HG02840 (cell line): ENCODE results near the gene DELE1.
"Not testable (repeated sequence)": the region's sequence is repeated elsewhere in the genome, so short reads cannot be mapped to it uniquely, and the experiment has no call there.

ENCODE experiments used
- ATAC-seq: cut with Tn5 transposase; IDR thresholded peaks from one replicate; pipeline ENCODE4 v1.9.1; 2021; ENCODE audit warnings: mild to moderate bottlenecking, moderate library complexity, moderate number of reproducible peaks; ENCODE audit not compliant: unreplicated experiment, low FRiP score

The DELE1 gene

DNA sequence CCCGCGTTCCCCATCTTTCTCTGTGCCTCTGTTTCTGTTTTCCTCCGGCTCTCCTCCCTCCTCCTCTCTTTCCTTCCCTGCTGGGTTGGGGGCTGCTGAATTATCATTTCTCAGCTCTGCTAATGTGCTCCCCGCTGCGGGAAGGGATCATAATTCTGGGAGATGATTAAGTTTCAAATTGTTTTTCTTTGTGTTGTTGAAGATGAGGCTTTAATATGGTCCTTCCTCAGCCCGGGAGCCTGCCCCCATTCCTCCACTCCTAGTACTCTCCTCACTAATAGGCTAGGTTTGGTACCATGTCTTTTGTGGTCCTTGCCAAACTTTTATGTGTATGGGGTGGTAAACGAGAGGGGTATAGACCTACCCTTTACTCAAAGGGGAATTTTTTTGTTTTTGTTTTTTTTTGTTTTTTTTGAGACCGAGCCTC, 39.8 kb upstream of the DELE1 start:
- ATAC-seq = no peak

DNA sequence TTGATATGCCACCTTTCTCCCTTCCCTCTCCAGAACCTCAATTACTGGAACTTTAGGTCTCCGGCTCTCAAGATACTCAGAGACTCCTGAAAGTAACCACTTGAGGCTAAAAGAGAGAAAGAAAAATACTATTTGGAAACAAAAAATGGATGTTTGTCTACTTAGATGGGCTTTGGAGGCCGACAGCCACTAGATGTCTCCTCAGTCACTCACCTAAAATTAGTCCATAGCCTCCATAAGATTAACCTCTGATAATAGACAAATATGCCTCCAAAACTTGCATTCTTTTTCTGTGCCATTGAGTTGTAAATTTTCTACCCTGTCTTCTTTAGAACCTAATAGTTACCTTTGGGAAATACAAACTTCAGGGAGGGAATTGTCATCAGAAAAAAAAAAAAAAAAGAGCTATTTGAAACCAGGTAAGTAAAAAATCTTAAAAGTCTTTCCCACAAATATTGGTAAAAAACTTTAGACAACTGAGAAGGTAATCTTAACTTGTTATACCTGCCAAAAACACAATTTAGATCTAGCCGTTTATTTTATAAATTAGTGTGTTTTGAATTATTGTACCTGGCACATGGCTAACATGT, 34.3 kb upstream of the DELE1 start:
- no peak for ATAC-seq

DNA sequence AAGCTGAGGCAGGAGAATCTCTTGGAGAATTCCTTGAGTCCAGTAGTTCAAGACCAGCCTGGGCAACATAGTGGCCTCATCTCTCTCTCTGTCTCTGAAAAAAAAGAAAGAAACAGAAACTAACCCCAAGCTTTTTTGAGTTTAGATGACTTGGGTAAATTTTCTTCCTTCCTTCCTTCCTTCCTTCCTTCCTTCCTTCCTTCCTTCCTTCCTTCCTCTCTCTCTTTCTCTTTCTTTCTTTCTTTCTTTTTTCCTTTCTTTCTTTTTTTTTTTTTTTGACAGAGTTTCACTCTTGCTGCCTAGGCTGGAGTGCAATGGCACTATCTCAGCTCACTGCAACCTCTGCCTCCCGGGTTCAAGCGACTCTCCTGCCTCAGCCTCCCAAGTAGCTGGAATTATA, 33.2 kb upstream of the DELE1 start:
- ATAC-seq = not testable (repeated sequence)

DNA sequence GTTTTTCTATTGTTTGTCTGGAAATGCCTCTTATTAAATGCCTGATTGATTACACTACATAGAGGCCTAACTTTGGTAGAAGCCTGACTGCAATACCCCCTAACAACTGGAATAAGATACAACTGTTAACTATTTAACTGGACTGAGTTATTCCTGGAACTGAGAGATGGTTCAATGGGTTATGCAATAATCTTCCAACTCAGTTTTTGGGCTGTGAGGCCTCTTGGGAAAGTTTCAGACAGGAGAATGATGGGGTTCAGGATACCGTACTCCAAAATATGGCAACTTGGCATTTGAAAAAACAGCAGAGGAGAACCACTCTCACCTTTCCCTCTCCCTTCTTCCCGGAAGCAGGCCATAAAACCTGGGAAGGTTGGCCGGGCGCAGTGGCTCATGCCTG, 26.2 kb upstream of the DELE1 start:
- ATAC-seq = no peak

DNA sequence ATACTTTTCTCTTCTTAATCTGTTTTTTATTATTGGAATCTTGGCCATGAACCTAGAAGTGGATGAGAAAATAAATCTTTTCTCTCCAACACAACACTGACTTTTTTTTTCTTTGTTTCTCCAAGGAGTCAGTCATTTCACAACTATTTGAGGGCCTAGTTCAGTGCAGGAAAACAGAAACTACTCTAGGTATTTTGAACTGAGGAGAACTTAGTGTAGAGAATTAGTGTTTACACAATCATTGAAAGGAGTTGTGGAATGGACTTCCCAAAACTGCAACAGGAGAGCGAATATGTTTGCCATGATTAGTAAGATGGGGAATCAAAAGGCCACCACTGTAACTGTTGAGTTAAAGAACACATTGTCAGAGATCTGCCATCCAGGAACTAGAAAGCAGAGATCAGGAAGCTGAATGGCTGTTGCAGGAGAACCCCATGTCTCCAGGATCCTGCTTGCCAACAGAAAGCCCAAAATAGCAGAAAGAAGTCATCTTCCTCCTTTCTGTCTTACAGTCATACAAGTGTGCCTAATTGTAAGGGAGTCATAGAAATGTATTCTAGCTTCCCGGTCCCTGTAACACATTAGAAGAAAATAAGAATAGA, 25.1 kb upstream of the DELE1 start:
- no peak for ATAC-seq

DNA sequence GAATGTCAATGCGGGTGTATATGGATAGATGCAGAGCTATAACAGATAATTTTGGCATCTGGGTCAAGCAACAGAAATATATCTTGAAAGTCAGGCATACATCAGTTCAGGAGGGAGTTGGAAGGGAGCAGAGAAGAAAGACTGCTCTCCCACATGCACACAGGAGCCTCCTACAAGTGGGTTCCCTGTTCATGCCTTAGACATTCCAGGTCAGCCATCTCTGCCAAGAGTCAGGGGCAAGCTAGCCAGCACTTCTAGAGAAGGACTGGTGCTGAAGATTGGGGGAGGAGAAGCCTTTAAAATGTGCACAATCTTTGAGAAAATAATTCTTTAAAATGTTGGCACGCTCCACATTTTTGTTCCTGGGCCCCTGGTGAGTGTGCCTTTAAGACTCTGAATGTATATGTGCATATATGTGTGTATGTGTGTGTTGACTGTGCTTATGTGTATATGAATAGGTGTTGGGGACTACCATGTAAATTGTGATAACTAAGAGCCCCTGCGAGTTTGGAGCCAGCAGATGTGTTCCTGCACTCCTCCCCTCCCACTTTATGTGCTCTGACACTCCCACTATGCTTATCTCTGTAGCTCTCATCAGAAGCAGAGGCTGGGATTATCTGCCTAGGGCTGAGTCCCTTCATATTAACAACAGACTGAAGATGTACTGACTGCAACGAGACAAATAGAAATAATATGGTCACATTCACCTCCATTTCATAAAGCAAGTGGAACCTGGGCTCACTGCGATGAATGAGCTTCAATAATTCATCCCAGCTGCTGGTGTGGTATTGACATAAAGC, 21.5 kb upstream of the DELE1 start:
- no peak for ATAC-seq

DNA sequence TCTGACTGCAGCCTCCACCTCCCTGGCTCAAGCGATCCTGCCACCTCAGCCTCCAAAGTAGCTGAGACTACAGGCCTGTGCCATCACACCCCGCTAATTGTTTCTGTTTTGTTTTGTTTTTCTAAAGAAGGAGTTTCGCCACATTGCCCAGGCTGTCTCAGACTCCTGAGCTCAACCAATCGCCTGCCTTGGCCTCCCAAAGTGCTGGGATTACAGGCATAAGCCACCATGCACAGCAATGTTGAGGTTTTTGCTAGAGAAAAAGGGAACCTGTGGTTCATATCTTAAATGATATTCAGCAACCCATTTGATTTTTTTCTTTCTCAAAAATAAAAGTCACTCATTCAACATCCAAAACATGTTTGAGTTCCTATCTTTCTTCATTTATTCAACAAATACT, 20.4 kb upstream of the DELE1 start:
- ATAC-seq = no peak

DNA sequence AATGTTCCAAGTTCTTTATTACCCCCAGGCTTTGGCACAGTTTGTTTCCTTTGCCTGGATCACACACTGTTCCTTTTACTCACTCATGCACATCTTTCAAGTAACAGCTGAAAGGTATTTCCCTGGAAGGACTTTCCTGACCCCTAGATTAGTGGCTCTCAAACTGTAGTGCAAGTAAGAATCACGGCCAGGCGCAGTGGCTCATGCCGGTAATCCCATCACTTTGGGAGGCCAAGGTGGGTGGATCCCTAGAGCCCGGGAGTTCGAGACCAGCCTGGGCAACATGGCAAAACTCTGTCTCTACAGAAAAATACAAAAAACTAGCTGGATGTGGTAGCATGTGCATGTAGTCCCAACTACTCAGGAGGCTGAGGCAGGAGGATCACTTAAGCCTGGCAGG, 19.1 kb upstream of the DELE1 start:
- no peak for ATAC-seq

DNA sequence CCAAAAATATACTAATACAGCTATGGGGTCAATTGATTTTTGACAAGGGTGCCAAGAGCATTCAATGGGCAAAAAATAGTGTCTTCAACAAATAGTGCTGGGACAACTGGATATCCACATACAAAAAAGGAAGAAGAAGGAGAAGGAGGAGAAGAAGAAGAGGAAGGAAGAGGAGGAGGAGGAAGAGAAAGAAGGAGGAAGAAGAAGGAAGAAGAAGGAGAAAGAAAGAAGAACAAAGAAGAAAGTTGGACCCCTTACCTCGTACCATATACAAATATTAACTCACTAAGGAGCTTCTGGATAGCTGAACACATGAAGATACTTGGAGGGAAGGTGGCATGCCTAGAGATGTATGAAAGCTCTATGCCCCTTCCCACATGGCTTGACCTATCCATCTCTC, 17.2 kb upstream of the DELE1 start:
- ATAC-seq = no peak

DNA sequence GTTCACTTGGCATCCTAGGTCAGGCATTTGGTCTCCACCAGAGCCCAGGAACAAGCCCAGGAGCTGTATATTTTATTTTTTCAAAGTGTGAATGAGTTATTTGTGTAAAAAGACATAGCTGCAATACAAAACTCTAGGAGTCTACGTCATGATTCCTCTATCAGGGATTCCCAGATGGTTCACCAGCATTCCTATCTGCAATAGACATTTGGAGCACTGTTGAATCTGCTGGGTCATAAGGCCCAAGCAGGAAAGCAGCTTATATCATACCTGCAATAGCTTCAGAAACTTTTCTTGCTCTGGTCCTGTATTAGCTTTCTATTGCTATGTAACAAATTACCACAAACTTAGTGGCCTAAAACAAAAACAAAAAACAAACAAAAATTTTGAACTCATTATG, 16.7 kb upstream of the DELE1 start:
- no peak for ATAC-seq

DNA sequence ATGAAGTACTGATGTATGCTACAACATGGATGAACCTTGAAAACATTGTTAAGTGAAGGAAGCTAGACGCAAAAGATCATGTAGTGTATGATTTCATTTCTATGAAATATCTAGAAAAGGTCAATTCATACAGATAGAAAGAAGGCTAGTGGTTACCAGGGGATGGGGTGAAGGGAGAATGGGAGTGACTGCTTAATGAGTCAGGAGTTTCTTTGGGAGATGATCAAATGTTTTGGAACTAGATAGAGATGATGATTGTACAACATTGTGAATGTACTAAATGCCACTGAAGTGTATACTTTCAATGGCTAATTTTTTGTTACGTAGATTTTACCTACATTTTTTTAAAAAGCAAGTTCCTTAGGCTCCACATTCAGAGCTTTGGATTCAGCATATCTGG, 14.9 kb upstream of the DELE1 start:
- no peak for ATAC-seq

DNA sequence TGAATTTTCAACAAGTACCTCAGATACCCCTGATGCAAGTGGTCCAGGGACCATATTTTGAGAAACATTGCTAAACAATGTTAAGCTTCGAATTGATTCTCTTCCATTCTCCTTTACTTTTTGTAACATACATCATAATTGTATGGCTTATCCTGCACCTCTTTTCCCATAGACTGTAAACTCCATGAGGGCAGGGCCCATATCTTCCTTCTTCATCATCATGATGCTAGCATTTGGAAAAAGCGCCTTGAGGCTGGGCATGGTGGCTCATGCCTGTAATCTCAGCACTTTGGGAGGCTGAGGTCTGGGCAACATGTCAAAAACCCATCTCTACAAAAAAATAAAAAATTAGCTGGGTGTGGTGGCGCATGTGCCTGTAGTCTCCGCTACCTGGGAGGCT, 14.5 kb upstream of the DELE1 start:
- ATAC-seq = no peak

DNA sequence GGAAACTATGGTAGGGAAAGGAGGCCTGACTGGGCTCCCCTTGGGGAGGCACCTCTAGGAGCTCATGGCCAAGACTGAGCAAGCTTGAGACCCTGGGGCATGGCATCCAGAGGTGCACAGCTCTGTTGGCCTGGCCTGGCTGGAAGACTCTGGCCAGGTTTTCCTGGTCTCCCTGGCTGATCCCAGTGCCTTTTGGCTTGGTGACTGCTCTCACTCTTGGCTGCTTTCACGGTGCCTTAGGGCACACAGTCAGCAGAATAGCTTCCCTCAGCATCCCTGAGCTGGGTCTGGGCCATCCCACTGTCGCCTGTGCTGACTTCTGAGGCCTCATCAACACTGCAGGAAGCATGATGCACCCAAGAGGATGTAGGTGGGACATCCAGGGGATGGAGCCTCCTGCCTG, 13.4 kb upstream of the DELE1 start:
- ATAC-seq = no peak

DNA sequence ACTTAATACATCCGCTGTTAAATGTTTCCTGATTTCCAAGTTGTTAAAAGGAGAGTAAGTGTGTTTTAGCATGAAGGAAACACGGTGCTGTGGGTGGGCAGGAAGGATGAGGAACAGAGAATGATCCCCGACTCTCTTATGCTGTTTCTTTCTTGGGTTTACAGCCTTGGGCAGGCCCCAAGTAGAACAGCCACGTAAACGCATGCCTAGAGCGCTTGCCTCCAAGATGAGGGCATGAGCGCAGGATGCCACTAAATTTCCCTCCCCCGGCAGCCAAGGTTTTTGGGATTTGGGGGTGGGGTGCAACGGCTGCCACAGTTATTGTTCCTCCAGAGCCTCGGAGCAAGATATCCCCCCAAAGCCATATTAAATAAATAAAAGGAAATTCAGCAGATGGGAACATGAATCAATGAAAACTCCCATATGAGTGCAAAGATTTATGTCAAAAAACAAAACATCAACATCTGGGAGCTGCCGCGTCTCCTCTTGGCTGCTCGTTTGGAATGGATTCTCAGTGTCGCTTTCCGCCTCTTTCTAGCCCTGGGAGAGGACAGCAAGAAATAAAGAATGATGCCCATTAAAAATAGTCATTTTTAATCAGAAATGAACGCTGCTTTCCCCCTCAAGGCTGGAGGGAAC, 10.0 kb upstream of the DELE1 start:
- ATAC-seq = no peak

DNA sequence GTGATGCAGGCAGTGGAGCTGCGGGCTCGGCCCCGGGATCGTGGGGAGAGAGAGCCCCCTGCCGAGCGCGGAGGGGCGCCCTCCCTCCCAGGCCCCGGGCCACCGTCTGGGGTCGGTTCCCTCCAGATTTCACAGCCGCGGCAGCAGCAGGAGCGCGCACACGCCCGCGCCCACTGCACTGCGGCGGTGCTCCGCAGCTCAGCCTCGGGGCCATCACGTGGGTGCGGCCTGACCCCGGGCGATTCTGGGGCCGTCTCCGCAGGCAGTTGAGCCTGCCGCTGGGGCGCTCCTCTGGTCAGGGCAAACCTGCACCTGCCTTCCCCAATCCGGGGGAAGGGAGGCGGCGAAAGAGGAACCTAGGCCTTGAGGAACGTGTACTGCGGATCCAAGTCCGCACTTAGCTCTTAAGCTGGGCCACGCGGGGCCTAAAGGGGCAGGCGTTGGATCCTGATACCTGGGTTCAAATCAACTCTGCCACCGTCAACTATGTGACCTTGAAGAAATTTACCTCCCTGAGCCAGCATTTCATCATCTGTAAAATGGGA, 9.4 kb upstream of the DELE1 start:
- no peak for ATAC-seq

DNA sequence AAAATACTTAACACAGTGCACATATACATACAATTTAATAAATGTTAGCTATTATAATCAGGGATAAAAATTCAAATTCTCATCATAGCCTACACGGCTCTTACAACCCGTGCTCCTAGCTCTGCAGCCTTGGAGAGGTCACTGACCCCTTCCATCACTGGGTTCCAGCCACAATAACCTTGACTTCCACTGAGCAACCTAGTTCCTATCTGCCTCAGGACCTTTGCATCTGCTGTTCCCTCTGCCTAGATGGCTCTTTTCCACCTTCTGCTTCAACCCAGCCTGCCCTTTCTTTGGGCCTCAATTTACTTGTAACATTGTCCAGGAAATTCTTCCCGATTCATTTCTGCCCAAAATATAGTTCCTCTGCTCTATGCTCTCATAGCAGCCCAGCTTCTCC, 8.9 kb upstream of the DELE1 start:
- no peak for ATAC-seq

DNA sequence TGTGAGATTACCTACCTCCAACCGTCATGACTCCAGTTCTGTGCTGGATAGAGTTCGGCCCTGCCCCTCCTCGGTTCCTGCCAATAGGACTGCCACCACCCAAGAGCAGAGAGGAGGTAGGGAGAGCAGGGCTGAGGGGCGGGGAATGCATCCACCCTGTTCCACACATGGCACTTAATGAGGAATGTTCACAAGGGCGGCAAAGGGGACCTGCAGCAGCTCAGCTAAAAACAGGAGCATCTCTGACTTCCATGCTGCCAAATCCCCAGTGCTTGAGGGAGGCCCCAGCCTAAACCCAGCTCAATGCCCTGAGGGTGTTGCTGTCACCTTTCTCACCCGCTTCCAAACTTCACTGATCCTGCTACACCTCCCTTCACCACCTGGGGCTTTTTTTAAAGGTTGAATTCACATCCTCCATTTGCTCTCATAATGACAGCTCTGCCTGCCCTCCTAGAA, 7.8 kb upstream of the DELE1 start:
- ATAC-seq = no peak

DNA sequence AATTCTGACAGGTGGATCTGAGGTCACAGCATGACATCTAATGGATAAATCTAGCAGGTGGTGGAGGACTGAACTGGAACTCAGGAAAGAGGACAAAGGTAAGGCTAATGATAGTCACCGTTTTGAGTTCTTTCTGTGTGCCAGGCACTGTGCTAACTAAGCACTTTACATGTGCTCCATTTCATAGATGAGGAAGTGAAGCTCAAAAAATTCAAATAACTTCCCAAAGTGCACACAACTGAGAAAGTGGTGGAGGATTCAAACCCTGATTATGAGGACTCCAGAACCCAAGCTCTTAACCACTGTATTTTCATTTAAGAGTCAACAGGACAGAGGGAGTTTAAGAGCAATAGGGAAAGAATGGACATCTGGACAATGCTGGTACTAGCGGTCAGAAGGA, 7.1 kb upstream of the DELE1 start:
- no peak for ATAC-seq

DNA sequence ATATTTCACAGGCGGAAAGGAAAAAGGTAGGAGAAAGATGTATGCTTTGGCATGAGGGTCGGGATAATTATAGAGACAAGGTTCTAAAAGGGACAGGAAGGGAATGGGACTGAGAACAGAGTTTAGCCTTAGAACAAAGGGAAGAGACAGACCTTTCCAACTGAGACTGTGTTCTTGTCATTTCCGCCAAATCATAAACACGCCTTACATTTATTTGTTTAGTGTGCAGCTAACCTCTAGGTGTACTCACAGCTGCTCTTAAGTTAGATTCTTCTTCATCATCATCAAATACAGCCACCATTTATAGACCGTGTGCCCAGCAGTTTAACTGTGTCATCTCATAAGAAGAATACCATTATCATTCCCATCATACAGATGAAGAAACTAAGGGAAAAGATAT, 5.9 kb upstream of the DELE1 start:
- no peak for ATAC-seq

DNA sequence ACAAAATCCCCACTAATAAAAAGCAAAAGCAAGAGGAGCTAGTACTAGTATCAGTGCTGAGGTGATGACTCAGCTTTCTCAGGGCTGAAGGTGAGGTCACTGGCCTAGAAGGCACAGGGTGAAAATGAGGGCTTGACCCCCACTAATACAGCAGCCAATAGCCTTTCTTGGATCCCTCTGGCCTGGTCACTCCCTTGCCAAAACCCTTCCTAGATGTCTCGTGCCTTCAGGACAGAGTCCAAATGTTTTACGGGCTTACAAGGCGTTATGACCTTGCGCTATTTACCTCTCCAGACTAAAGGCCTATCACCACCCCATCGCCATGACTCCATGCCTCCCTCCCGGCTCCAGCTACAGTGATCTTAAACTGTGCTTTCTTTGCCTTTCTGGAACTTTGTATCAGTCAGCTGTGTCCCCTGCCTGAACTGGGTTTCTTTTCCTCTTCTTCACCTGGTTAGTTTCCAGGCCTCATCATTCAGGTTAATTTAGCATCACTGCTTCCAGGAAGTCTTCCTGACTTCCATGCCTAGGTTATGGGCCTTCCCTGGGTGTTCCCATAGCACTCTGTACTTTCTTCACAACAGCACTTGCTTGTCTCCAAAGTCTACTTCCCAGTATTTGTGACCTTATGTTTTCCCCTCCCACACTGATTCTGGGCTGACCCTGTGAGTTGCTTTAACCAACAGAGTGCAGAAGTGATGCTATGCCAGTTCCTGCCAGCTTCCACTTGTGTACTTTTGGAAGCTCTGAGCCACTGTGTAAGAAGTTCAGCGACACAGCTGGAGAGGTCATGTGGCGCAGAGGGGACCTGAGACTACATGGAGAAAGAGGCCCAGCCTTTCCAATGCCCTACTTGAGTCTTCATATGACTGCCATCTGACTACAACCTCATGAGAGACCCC, 4.2 kb upstream of the DELE1 start:
- ATAC-seq = no peak
